Astrocyte (in vitro differentiated cells and primary cell): Measurements from ENCODE around the gene NTN3. TPM values are rescaled to one million over a fixed set of nuclear protein-coding genes. Genes with fewer than 3 reads are reported as not detected.

Experiments
- DNase-seq: peaks from one replicate; pipeline ENCODE4 v3.0.0-alpha.2; 2010; ENCODE audit warnings: low read depth
- FAIRE-seq: peaks from 2 replicates; lab custom pipeline; 2011; peaks lifted over from hg19 to GRCh38; lab: Jason Lieb, UNC
- H2AFZ ChIP-seq: 2 replicates; pipeline ENCODE4 v1.6.0; 2012; ENCODE audit warnings: low read depth, low read length, inconsistent platforms
- H3K27ac ChIP-seq: 2 replicates; pipeline ENCODE4 v1.5.1; 2011; ENCODE audit warnings: low read depth, low read length, inconsistent platforms
- H3K27me3 ChIP-seq: 2 replicates; pipeline ENCODE4 v1.6.0; 2011; ENCODE audit warnings: low read length, inconsistent platforms; ENCODE audit not compliant: insufficient read depth
- H3K36me3 ChIP-seq: 2 replicates; pipeline ENCODE4 v1.5.1; 2011; ENCODE audit warnings: low read length, inconsistent platforms; ENCODE audit not compliant: insufficient read depth
- H3K4me1 ChIP-seq: 2 replicates; pipeline ENCODE4 v1.5.1; 2011; ENCODE audit warnings: low read length, inconsistent platforms; ENCODE audit not compliant: insufficient read depth
- H3K4me2 ChIP-seq: 2 replicates; pipeline ENCODE4 v1.6.0; 2012; ENCODE audit warnings: low read length, inconsistent platforms
- H3K4me3 ChIP-seq: 2 replicates; pipeline ENCODE4 v1.5.1; 2011; ENCODE audit warnings: low read depth, mild to moderate bottlenecking, low read length, inconsistent platforms; ENCODE audit not compliant: insufficient read depth
- H3K79me2 ChIP-seq: 2 replicates; pipeline ENCODE4 v1.6.0; 2012; ENCODE audit warnings: mild to moderate bottlenecking, low read length, inconsistent platforms; ENCODE audit not compliant: insufficient read depth
- H3K9ac ChIP-seq: 2 replicates; pipeline ENCODE4 v1.6.0; 2012; ENCODE audit warnings: mild to moderate bottlenecking, low read length, inconsistent platforms
- H3K9me3 ChIP-seq: 2 replicates; pipeline ENCODE4 v1.5.1; 2012; ENCODE audit warnings: low read depth, mild to moderate bottlenecking, low read length, inconsistent platforms; ENCODE audit not compliant: insufficient read depth
- H4K20me1 ChIP-seq: 2 replicates; pipeline ENCODE4 v1.6.0; 2012; ENCODE audit warnings: low read length, inconsistent platforms; ENCODE audit not compliant: insufficient read depth
- H3K27ac Mint-ChIP-seq: one replicate; pipeline ENCODE4 v1.8.0; 2021; ENCODE audit warnings: mild to moderate bottlenecking, mixed read lengths; ENCODE audit not compliant: unreplicated experiment
- H3K27me3 Mint-ChIP-seq: one replicate; pipeline ENCODE4 v1.8.0; 2021; ENCODE audit warnings: low read depth, mixed read lengths; ENCODE audit not compliant: unreplicated experiment
- H3K36me3 Mint-ChIP-seq: one replicate; pipeline ENCODE4 v1.8.0; 2021; ENCODE audit warnings: low read depth, mixed read lengths; ENCODE audit not compliant: unreplicated experiment
- H3K4me1 Mint-ChIP-seq: one replicate; pipeline ENCODE4 v1.8.0; 2021; ENCODE audit warnings: low read depth, mixed read lengths; ENCODE audit not compliant: unreplicated experiment
- H3K4me3 Mint-ChIP-seq: one replicate; pipeline ENCODE4 v1.8.0; 2021; ENCODE audit warnings: mild to moderate bottlenecking, moderate library complexity, mixed read lengths; ENCODE audit not compliant: unreplicated experiment
- H3K9me3 Mint-ChIP-seq: one replicate; pipeline ENCODE4 v1.8.0; 2021; ENCODE audit warnings: mild to moderate bottlenecking, mixed read lengths; ENCODE audit not compliant: unreplicated experiment
- EZH2 ChIP-seq: IDR thresholded peaks from 2 replicates; pipeline ENCODE4 v1.6.1; 2012; ENCODE audit warnings: mild to moderate bottlenecking, low read length, inconsistent platforms; ENCODE audit not compliant: insufficient read depth
- total RNA-seq: library from RNA; stranded (reverse); gene quantifications from 2 replicates; pipeline ENCODE4 v1.2.1, GENCODE V29; 2021
- TF ChIP-seq, protein P1 (sequence below): IDR thresholded peaks from 2 replicates; pipeline ENCODE4 v1.5.1; 2011; ENCODE audit warnings: low read depth, mild to moderate bottlenecking, inconsistent platforms, low read length, moderate library complexity; ENCODE audit not compliant: insufficient read depth

NTN3 gene
- total RNA-seq, 1 donor from 2014 or later: 1.1 TPM

DNA sequence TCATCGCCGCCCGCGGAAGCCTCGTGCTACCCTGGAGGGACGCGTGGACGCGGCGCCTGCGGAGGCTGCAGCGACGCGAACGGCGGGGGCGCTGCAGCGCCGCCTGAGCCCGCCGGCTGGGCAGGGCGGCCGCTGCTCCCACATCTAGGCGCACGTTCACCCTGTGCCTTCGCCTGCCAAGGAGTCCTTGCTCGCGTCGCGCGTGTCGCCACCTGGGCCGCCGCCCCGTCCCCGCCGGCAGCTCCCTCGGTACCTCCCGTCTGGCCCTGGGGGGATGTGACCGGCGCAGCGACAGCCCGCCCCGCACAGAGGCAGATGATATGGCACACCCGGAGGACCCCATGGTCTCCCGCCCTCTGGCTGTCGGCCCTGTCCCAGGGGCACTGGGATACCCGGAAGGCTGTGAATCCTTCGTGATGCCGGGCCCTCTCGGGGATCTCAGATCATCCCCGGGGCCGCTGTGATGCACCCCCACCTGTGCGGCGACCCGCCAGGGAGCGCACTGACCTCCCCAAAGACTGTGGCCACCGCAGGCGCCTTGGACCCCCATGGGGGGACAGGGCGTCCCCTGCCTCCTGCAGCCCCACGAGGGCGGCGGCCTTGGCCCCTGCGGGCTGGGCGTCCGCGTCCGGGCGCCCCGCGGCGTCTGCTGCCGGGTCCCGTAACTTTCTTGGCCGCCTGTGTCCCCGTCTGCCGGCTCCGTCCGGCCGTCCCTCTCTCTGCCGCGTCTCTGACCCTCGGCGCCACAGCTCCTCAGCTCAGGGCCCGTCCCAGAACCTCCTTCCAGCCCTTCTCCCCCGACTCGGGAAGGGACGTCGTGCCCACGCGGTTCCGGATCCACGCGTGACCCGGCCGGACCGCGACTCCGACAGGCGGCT lies 3.1 kb downstream of the NTN3 start:
- Histone ChIP-seq H3K4me3 (peak overlapping the region; percentile 71), H3K27me3 (no peaks in the 10 kb centered on the region), H3K4me2 (peak overlapping the region; percentile 92), H3K79me2 (peaks cover 23% of the 10 kb centered on the region), H3K9ac (peak overlapping the region; percentile 83), H3K9me3 (no peaks in the 10 kb centered on the region), H2AFZ (peak overlapping the region; percentile 86), H4K20me1 (peaks cover 55% of the 10 kb centered on the region), H3K36me3 (no peaks in the 10 kb centered on the region), H3K27ac (peak overlapping the region; percentile 42), H3K4me1 (peaks cover 17% of the 10 kb centered on the region)
- Mint-ChIP-seq H3K9me3 (no peaks in the 10 kb centered on the region), H3K4me3 (peak overlapping the region; percentile 84), H3K36me3 (peaks cover 4% of the 10 kb centered on the region), H3K27ac (no peak overlapping the region), H3K27me3 (peaks cover 21% of the 10 kb centered on the region), H3K4me1 (peaks cover 6% of the 10 kb centered on the region)
- DNase-seq: no peak
- no peak for FAIRE-seq
- TF ChIP-seq EZH2: no peak
- TF ChIP-seq, protein P1, sequence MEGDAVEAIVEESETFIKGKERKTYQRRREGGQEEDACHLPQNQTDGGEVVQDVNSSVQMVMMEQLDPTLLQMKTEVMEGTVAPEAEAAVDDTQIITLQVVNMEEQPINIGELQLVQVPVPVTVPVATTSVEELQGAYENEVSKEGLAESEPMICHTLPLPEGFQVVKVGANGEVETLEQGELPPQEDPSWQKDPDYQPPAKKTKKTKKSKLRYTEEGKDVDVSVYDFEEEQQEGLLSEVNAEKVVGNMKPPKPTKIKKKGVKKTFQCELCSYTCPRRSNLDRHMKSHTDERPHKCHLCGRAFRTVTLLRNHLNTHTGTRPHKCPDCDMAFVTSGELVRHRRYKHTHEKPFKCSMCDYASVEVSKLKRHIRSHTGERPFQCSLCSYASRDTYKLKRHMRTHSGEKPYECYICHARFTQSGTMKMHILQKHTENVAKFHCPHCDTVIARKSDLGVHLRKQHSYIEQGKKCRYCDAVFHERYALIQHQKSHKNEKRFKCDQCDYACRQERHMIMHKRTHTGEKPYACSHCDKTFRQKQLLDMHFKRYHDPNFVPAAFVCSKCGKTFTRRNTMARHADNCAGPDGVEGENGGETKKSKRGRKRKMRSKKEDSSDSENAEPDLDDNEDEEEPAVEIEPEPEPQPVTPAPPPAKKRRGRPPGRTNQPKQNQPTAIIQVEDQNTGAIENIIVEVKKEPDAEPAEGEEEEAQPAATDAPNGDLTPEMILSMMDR: no peak

DNA sequence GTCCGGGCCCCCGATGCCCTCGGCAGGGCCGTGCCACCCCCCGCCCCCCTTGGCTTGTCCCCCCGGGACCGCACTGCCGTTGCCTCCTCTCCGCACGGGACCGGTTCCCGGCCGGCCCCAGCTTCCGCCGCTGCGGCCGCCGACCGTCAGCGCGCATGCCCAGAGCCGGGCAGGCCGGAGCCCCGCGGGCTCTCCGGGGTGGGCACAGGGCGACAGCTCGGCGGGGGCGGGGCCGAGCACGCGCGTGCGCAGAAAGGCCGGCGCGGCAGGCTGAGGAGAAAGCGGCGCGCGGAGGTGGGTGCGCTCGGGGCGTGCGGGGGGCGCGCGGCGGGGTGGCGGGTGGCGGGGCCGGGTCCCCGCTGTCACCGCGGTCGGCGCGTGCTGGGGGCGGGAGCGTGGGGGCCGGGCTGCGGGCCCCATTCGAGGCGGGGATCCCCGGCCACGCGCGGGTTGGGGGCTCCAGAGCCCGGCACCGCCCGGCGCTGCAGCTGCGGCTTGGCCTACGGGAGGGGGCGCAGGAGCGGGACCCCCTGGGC lies 3.8 kb downstream of the NTN3 start, which contains the start of gene TBC1D24:
Gene TBC1D24, plus strand, starts transcription at position 251 of the 536 bp plus-strand sequence. CDS start 21,022 bp downstream, outside the sequence.
- FAIRE-seq: no peak
- no peaks in the 10 kb centered on the region for H3K27me3 ChIP-seq
- peaks cover 59% of the 10 kb centered on the region for H4K20me1 ChIP-seq
- H3K4me1 Mint-ChIP-seq: peaks cover 6% of the 10 kb centered on the region
- peak within 1 kb of the TSS; percentile 86 for H2AFZ ChIP-seq
- peaks cover 17% of the 10 kb centered on the region for H3K4me1 ChIP-seq
- H3K4me3 ChIP-seq: peak within 1 kb of the TSS; percentile 71
- H3K27ac Mint-ChIP-seq: peak within 1 kb of the TSS; percentile 18
- peaks cover 4% of the 10 kb centered on the region for H3K36me3 Mint-ChIP-seq
- H3K36me3 ChIP-seq: no peaks in the 10 kb centered on the region
- TF ChIP-seq EZH2: no peak
- TF ChIP-seq, protein P1: no peak
- no peaks in the 10 kb centered on the region for H3K9me3 ChIP-seq
- H3K27me3 Mint-ChIP-seq: peaks cover 18% of the 10 kb centered on the region
- H3K9ac ChIP-seq: peak within 1 kb of the TSS; percentile 83
- peaks cover 26% of the 10 kb centered on the region for H3K79me2 ChIP-seq
- peak within 1 kb of the TSS; percentile 92 for H3K4me2 ChIP-seq
- H3K9me3 Mint-ChIP-seq: no peaks in the 10 kb centered on the region
- peak; percentile 23 for DNase-seq
- peak within 1 kb of the TSS; percentile 42 for H3K27ac ChIP-seq
- H3K4me3 Mint-ChIP-seq: peak within 1 kb of the TSS; percentile 84
